Colonic mucosa (tissue), 4 donors: ENCODE measurements around the gene RHBDL1. TPM values are rescaled to one million over a fixed set of nuclear protein-coding genes. Genes with fewer than 3 reads are reported as not detected.

Experiments
- DNase-seq: peaks from one replicate; pipeline ENCODE4 v3.0.0-alpha.2; 2020
- H3K27ac ChIP-seq: fragments of 200-600 bp; one replicate; pipeline ENCODE4 v1.8.0; 2021
- H3K27me3 ChIP-seq: fragments of 200-600 bp; one replicate; pipeline ENCODE4 v1.8.0; 2021
- H3K36me3 ChIP-seq: fragments of 200-600 bp; one replicate; pipeline ENCODE4 v1.8.0; 2021
- H3K4me1 ChIP-seq: fragments of 200-600 bp; one replicate; pipeline ENCODE4 v1.8.0; 2021; ENCODE audit warnings: mild to moderate bottlenecking
- H3K4me3 ChIP-seq: fragments of 200-600 bp; one replicate; pipeline ENCODE4 v1.8.0; 2021
- H3K9ac ChIP-seq, 2 donors: one replicate each; pipeline ENCODE4 v1.7.0; 2013; ENCODE audit warnings: control low read depth in 2 of 2, low read depth in 2 of 2, low read length in 2 of 2
- H3K9me3 ChIP-seq: fragments of 200-600 bp; one replicate; pipeline ENCODE4 v1.8.0; 2021
- intact Hi-C: fragments of 100-400 bp; cut with DNase I; formaldehyde crosslinking; loops from one replicate; pipeline ENCODE4 v1.14.1; 2022
- total RNA-seq, 2 donors: library from RNA; stranded (reverse); fragmentation: NEBNext Ultra II Directional in 1 of 2; extraction: Animal tissue kit (Norgen Biotek cat#: 25700) in 1 of 2; gene quantifications; one replicate each; pipeline ENCODE4 v1.2.1, GENCODE V29; 2021
- TF ChIP-seq, protein P1 (sequence below): fragments of 200-600 bp; IDR thresholded peaks from one replicate; pipeline ENCODE4 v1.8.0; 2022; ENCODE audit warnings: antibody characterized with exemption, mild to moderate bottlenecking
- donor health status: healthy.
- donor health status: DM: no; HTN: no; CAD: no.
- donor health status: DM: no; HTN: no; CAD: no.

The RHBDL1 gene
- total RNA-seq, 2 donors from 2014 or later = 4.0 to 5.7 TPM

GRCh38 chr16:661184-661821, 14.2 kb upstream of the RHBDL1 start:
- Histone ChIP-seq H3K27me3 (no peaks in the 10 kb centered on the region), H3K4me3 (no peak overlapping the region), H3K9ac (peak overlapping the region in 1 of 2 donors; percentile 58), H3K9me3 (no peaks in the 10 kb centered on the region), H3K27ac (no peak overlapping the region), H3K36me3 (no peaks in the 10 kb centered on the region), H3K4me1 (peaks cover 11% of the 10 kb centered on the region)
- DNase-seq = no peak
- TF ChIP-seq, protein P1, sequence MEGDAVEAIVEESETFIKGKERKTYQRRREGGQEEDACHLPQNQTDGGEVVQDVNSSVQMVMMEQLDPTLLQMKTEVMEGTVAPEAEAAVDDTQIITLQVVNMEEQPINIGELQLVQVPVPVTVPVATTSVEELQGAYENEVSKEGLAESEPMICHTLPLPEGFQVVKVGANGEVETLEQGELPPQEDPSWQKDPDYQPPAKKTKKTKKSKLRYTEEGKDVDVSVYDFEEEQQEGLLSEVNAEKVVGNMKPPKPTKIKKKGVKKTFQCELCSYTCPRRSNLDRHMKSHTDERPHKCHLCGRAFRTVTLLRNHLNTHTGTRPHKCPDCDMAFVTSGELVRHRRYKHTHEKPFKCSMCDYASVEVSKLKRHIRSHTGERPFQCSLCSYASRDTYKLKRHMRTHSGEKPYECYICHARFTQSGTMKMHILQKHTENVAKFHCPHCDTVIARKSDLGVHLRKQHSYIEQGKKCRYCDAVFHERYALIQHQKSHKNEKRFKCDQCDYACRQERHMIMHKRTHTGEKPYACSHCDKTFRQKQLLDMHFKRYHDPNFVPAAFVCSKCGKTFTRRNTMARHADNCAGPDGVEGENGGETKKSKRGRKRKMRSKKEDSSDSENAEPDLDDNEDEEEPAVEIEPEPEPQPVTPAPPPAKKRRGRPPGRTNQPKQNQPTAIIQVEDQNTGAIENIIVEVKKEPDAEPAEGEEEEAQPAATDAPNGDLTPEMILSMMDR = no peak
- intact Hi-C loops = no loop called here

GRCh38 chr16:662095-662494, 13.4 kb upstream of the RHBDL1 start:
- TF ChIP-seq, protein P1 = no peak
- Histone ChIP-seq H3K27ac (no peak overlapping the region), H3K4me3 (no peak overlapping the region), H3K36me3 (no peaks in the 10 kb centered on the region), H3K4me1 (peaks cover 11% of the 10 kb centered on the region), H3K27me3 (no peaks in the 10 kb centered on the region), H3K9ac (no peak overlapping the region), H3K9me3 (no peaks in the 10 kb centered on the region)
- no peak for DNase-seq
- intact Hi-C loops = no loop called here

- no peaks in the 10 kb centered on the region for H3K36me3 ChIP-seq
- no peaks in the 10 kb centered on the region for H3K27me3 ChIP-seq
- peaks cover 11% of the 10 kb centered on the region for H3K4me1 ChIP-seq
- TF ChIP-seq, protein P1 = no peak
- DNase-seq = no peak
- intact Hi-C loops = no loop called here
- H3K27ac ChIP-seq = no peak overlapping the region
- no peaks in the 10 kb centered on the region for H3K9me3 ChIP-seq
- no peak overlapping the region for H3K4me3 ChIP-seq
- H3K9ac ChIP-seq = no peak overlapping the region
Observed at GRCh38 chr16:662597-662996, 12.9 kb upstream of the RHBDL1 start.

- Histone ChIP-seq H3K27me3 (no peaks in the 10 kb centered on the region), H3K27ac (no peak overlapping the region), H3K4me3 (no peak overlapping the region), H3K9ac (peak overlapping the region in 1 of 2 donors; percentile 35), H3K9me3 (no peaks in the 10 kb centered on the region), H3K4me1 (peaks cover 6% of the 10 kb centered on the region), H3K36me3 (peaks cover 8% of the 10 kb centered on the region)
- DNase-seq = no peak
- TF ChIP-seq, protein P1 = no peak
- intact Hi-C loops = no loop called here
Observed at GRCh38 chr16:666572-666971, 8.9 kb upstream of the RHBDL1 start.

GRCh38 chr16:667113-667779, 8.2 kb upstream of the RHBDL1 start:
- intact Hi-C loops = no loop called here
- TF ChIP-seq, protein P1 = no peak
- Histone ChIP-seq H3K9me3 (no peaks in the 10 kb centered on the region), H3K27ac (no peak overlapping the region), H3K36me3 (peaks cover 13% of the 10 kb centered on the region), H3K9ac (peak overlapping the region; percentile 46 to 93), H3K4me3 (no peak overlapping the region), H3K4me1 (peaks cover 6% of the 10 kb centered on the region), H3K27me3 (no peaks in the 10 kb centered on the region)
- no peak for DNase-seq
